Neutrophil (primary cell): ENCODE results near the gene PPP3CA.

Experiments used
- H3K27ac ChIP-seq: fragments of 200-600 bp; sonication (generic); 2 replicates; pipeline ENCODE4 v1.5.1; 2016; ENCODE audit warnings: mild to moderate bottlenecking, moderate library complexity
- H3K27me3 ChIP-seq: fragments of 200-600 bp; sonication (generic); 2 replicates; pipeline ENCODE4 v1.6.0; 2016; ENCODE audit warnings: mild to moderate bottlenecking
- H3K36me3 ChIP-seq: fragments of 200-600 bp; sonication (generic); 2 replicates; pipeline ENCODE4 v1.5.1; 2017
- H3K4me1 ChIP-seq, 2 experiments: fragments of 200-600 bp in 1 of 2; sonication (generic) in 1 of 2; 1 replicate in 1 of 2; 2 replicates in 1 of 2; pipeline versions ENCODE4 v1.5.1 to v1.6.1; 2013 to 2016; ENCODE audit warnings: low read depth in 1 of 2, low read length in 1 of 2, mild to moderate bottlenecking in 1 of 2, moderate library complexity in 1 of 2; ENCODE audit not compliant: control insufficient read depth in 1 of 2, insufficient read depth in 1 of 2
- H3K4me3 ChIP-seq, 2 experiments: fragments of 200-600 bp in 1 of 2; sonication (generic) in 1 of 2; 1 replicate in 1 of 2; 2 replicates in 1 of 2; pipeline ENCODE4 v1.5.1; 2013 to 2016; ENCODE audit warnings: low read depth in 1 of 2, low read length in 1 of 2, mild to moderate bottlenecking in 1 of 2, moderate library complexity in 1 of 2
- H3K9me3 ChIP-seq: fragments of 200-600 bp; sonication (generic); 2 replicates; pipeline ENCODE4 v1.5.1; 2016
- CTCF ChIP-seq: fragments of 200-600 bp; sonication (generic); IDR thresholded peaks from 2 replicates; pipeline ENCODE4 v1.5.1; 2016; ENCODE audit warnings: antibody characterized with exemption

PPP3CA gene

DNA sequence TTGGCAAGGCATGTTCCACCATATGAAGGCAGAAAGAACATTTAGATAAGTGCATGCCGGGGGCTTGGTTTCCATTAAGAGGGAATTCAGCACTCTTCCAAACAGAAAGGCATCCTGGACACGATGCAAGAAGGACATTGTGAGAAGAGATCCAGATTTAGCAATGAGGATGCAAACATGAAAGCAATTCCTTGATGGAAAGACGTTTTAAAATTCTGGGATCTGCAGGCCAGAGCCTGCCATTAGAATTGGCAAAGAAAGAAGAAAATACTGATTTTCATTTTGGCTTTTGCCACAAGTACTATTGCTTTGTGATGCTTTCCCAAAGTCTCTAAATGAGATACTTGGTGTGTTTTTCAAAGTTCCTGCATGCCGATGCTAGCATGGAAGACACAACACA is 367.6 kb downstream of the PPP3CA start:
- peaks cover 23 to 25% of the 10 kb centered on the region in 2 experiments for H3K4me1 ChIP-seq
- H3K4me3 ChIP-seq = no peak overlapping the region
- H3K9me3 ChIP-seq = no peaks in the 10 kb centered on the region
- TF ChIP-seq CTCF = no peak
- no peaks in the 10 kb centered on the region for H3K36me3 ChIP-seq
- no peaks in the 10 kb centered on the region for H3K27me3 ChIP-seq
- no peak overlapping the region for H3K27ac ChIP-seq

- H3K4me1 ChIP-seq = peaks cover 23% of the 10 kb centered on the region in 2 experiments
- no peaks in the 10 kb centered on the region for H3K27me3 ChIP-seq
- no peak overlapping the region for H3K4me3 ChIP-seq
- no peaks in the 10 kb centered on the region for H3K36me3 ChIP-seq
- TF ChIP-seq CTCF = no peak
- no peak overlapping the region for H3K27ac ChIP-seq
- no peaks in the 10 kb centered on the region for H3K9me3 ChIP-seq
Observed at GRCh38 chr4:100977746-100978397, 369.5 kb downstream of the PPP3CA start.

- H3K4me1 ChIP-seq = peaks cover 17% of the 10 kb centered on the region in 2 experiments
- H3K27me3 ChIP-seq = no peaks in the 10 kb centered on the region
- no peak for TF ChIP-seq CTCF
- H3K27ac ChIP-seq = no peak overlapping the region
- no peaks in the 10 kb centered on the region for H3K9me3 ChIP-seq
- H3K36me3 ChIP-seq = no peaks in the 10 kb centered on the region
- H3K4me3 ChIP-seq = no peak overlapping the region
Observed at GRCh38 chr4:100977274-100977673, 370.1 kb downstream of the PPP3CA start.
